GM12801 (cell line): Measurements from ENCODE around the gene RAP1GAP.

Source experiments
- CTCF ChIP-seq: IDR thresholded peaks from one replicate; pipeline ENCODE4 v1.5.1; 2011; ENCODE audit warnings: control low read depth; ENCODE audit not compliant: insufficient read length; ENCODE audit errors: extremely low read depth

RAP1GAP gene

DNA sequence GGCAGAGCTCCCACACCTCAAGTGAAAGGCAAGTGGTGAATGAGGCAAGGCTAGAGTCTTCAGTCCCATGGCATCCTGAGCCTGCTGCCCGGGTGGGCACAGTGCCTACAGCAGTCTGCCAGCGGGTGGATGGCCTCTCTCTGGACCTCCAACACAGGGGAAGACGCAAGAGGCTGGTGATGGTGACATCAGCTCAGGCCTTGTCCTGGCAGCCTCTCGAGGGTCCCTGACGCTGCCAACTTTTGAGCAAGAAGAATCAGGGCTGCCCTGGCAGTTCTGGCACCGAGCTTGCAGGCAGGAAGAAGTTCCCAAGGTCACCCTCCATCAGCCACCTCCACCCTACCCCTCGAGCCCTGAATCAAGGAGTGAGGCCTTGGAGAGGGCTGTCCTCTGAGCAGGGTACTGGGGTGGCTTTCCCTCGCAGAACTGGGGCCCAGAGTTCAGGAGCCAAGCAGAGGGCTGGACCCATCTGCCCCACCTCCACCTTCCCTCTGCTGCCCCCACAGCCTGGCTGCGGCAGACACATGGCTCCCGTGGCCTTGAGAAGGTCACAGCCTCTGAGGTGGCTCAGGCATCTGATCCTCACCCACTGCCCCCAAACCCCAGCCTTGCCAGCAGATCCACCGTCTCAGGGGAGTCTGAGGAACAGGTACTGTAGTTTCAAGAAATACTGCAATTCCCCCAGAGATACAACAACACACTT is 5.8 kb downstream of the RAP1GAP start:
- TF ChIP-seq CTCF: no peak

DNA sequence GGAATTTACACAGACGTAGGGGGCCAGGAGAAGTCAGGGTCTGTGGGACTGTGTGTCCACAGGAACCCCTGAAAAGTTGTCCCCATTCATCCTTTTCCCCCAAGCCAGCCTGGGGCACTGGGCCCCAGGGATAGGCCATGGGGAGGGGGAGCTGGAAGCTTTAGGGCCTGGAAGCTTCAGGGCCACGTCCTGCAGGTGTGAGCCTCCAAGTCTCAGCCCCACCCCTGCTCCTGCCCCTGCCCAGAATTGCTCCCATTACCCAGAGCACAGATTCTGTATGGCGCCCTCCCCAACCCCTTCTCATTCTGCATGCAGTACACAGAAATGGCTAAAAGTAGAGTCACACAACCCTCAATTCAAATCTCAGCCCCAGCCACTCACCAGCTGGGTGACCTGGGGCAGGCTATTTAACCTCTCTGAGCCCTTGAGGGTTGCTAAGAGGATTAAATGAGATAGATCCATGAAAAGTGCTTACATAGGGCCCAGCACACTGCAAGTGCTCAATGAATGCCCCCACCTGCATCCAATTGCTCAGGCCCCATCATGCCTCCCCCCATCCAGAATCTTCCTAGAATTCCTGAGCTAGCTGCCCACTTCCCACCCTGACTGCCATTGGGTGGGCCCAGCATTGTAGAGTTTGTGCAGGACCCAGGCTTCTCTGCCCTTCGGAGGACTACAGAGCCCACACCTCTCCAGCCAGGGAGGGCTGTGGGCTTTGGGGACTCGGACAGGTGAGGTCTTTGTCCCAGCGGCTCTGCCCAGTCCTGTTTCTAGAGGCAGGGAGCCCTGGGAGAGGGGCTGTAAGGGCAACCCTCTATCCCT is 6.5 kb downstream of the RAP1GAP start:
- TF ChIP-seq CTCF: no peak

- no peak for TF ChIP-seq CTCF
Observed at GRCh38 chr1:21661886-21662285, 7.3 kb downstream of the RAP1GAP start.

DNA sequence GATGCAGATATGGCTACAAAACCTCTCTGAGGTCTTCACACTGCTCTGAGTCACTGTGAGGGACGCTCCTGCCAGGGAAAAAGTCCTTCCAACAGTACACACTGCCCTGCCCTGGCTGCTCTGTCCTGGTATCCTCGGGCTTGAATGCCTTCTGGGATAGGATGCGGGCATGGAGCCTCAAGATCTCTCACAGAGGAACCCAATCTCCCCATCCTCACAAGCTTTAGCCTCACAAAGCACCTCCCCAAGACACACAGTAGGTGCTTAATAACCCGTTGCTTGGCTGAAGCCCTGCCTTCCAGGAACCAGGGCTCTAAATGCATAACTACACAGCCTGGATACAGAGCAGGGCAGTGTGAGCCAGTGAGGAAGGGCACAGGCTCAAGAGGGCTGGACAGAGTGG is 9.2 kb downstream of the RAP1GAP start:
- TF ChIP-seq CTCF: no peak

DNA sequence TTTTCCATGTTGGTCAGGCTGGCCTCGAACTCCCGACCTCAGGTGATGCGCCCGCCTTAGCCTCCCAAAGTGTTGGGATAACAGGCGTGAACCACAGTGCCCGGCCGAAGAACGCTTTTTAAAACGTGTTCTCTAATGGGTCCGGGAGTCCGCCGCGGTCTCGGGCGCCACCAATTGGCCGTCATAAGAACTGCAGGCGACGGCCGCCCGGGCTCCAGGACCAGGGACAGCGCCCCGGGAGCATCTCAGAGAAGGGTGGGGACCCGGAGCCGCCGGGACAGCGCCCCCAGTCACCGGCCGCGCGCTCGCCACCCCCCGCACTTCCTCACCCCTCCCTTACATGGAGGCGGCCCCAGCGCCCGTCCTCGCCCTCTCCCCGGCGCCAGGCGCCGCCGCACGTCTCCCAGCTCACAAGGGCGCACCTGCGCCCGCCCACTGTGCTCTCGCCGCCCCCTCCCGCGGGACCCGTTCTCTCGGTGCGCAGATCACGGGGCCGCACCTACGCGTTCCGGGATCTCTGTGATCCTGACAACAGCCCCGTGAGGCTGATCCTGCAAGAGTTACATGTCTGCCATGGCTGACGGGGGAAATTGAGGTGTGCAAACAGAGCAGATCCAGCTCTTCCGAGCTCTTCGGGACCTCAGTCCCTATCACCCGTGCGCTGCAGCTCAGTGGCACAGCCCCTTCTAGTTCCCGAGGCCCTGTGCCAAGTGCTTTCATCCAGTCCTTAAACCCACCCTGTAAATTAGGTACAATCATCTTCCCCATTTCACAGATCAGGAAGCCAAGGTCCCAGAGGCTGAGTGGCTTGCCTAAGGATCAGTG is 9.8 kb downstream of the RAP1GAP start:
- no peak for TF ChIP-seq CTCF

DNA sequence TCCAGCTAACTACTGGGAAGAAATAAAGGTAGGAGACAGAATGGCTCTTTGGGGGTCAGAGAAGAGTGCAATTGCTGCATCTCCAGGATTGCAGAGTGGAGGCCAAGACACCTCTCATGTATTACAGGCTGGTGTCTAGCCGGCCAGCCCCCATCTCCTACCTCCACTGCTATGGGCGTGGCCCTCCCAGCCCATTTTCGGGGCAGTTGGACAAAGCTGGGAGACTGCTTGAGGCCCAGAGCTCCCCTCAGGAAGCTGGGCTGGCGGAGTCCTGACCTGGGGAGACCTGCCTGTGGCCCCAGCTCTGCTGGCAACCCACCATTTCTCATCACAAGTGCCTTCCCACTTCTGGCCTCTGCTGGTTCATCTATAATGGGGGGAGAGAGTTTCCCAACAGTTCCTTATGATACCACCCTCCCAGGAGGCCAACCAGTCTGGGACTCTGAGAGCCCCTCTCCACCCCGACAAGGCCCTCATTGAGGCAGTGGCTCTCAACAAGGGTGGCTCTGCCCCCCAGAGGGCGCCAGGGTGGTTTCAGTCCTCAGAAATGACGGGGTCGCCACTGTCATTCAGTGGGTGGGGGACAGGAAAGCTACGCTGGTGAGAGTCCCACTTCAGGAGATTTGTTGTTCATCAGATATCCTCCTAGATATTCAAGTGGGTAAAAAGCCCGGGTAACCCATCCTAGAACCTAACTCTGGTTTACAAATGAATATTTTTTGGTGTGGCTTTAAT is 11.5 kb downstream of the RAP1GAP start:
- TF ChIP-seq CTCF: no peak
